PFSK-1 (cell line): ENCODE measurements around the gene JMJD1C.

Experiments
- FOXP2 ChIP-seq: optimal IDR thresholded peaks from 2 replicates; pipeline ENCODE3; 2011; ENCODE audit warnings: borderline replicate concordance, control low read depth, inconsistent platforms; ENCODE audit not compliant: insufficient read depth; ENCODE audit errors: extremely low read length, extremely low read depth
- POLR2AphosphoS5 ChIP-seq: IDR thresholded peaks from 2 replicates; pipeline ENCODE4 v1.6.1; 2012; ENCODE audit warnings: low read depth, mild to moderate bottlenecking, control low read depth, low read length, moderate library complexity
- SIN3A ChIP-seq: IDR thresholded peaks from 2 replicates; pipeline ENCODE4 v1.6.1; 2012; ENCODE audit warnings: mild to moderate bottlenecking, low read length, moderate library complexity, borderline replicate concordance; ENCODE audit not compliant: insufficient read depth
- TAF1 ChIP-seq: IDR thresholded peaks from 2 replicates; pipeline ENCODE4 v1.6.1; 2012; ENCODE audit warnings: low read length, control low read depth, borderline replicate concordance; ENCODE audit not compliant: insufficient read depth
- TF ChIP-seq, protein P1 (sequence below), 2 experiments: IDR thresholded peaks; 2 replicates each; pipeline versions ENCODE4 v1.6.1 to v1.8.0; 2011 to 2012; ENCODE audit warnings: low read depth in 2 of 2, low read length in 2 of 2, control low read depth in 1 of 2, inconsistent platforms in 1 of 2, mild to moderate bottlenecking in 1 of 2, moderate library complexity in 1 of 2; ENCODE audit not compliant: insufficient read depth in 1 of 2

Gene JMJD1C

GRCh38 chr10:63366933-63367332 is 98.8 kb downstream of the JMJD1C start:
- TF ChIP-seq FOXP2 (no peak), POLR2AphosphoS5 (no peak), TAF1 (no peak), SIN3A (no peak)
- TF ChIP-seq, protein P1, sequence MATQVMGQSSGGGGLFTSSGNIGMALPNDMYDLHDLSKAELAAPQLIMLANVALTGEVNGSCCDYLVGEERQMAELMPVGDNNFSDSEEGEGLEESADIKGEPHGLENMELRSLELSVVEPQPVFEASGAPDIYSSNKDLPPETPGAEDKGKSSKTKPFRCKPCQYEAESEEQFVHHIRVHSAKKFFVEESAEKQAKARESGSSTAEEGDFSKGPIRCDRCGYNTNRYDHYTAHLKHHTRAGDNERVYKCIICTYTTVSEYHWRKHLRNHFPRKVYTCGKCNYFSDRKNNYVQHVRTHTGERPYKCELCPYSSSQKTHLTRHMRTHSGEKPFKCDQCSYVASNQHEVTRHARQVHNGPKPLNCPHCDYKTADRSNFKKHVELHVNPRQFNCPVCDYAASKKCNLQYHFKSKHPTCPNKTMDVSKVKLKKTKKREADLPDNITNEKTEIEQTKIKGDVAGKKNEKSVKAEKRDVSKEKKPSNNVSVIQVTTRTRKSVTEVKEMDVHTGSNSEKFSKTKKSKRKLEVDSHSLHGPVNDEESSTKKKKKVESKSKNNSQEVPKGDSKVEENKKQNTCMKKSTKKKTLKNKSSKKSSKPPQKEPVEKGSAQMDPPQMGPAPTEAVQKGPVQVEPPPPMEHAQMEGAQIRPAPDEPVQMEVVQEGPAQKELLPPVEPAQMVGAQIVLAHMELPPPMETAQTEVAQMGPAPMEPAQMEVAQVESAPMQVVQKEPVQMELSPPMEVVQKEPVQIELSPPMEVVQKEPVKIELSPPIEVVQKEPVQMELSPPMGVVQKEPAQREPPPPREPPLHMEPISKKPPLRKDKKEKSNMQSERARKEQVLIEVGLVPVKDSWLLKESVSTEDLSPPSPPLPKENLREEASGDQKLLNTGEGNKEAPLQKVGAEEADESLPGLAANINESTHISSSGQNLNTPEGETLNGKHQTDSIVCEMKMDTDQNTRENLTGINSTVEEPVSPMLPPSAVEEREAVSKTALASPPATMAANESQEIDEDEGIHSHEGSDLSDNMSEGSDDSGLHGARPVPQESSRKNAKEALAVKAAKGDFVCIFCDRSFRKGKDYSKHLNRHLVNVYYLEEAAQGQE (IDR thresholded peaks at IDR 0.05; ENCODE audit: insufficient read depth in 1 of 2, low read depth in 2 of 2, low read length in 2 of 2): no peak

DNA sequence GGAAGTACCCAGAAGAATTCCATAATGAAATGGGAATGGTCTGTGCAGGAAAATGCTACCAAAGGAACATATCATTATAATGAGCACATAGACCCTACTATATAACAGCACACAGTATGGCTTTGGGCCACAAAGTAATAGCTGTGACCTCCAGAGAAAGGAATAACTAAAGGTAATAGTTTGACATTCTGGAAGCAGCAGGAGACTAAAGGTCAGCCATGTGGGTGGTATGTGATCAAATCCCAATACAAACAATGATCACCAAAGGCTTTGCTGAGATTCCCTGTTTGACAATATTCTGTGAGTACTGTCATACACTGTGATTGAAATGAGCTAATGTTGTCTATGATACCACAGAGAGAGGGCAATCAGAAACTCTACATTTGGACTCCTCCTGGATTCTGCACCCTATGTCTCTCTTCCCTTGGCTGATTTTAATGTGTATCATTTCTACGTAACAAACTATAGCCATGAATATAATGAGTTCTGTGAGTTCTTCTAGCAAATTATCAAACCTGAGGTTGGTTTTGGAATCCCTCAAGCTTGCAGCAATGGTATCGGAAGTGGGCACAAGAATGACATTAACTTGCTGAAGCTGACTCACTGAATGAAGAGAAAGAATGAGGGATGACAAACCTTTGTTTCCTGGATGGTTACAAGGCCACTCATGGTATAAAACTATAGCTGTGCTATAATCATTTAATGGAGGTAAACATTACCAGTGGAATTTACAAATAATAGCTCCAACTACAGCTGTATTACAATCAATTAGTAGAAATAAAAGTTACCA is 99.6 kb downstream of the JMJD1C start:
- no peak for TF ChIP-seq TAF1
- no peak for TF ChIP-seq POLR2AphosphoS5
- no peak for TF ChIP-seq SIN3A
- TF ChIP-seq FOXP2: no peak
- TF ChIP-seq, protein P1 (IDR thresholded peaks at IDR 0.05; ENCODE audit: insufficient read depth in 1 of 2, low read depth in 2 of 2, low read length in 2 of 2): no peak

DNA sequence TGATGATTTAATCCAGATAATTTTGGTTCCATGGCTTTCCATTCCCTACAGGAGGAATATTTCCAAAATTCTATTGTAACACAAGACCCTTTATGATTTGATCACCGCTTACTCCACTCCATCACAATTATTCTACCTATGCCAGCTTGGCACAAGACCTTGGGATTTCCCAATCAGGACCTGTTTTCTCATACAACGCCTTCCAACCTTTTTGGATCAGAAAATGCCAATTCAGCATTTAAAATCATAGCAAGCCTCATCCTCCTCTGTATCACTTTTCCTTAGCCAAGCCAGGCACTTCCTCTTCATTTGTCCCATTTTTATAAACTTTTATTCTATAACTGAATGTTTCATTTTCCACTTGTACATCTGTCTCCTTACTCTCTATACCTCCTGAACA is 100.9 kb downstream of the JMJD1C start:
- TF ChIP-seq, protein P1 (IDR thresholded peaks at IDR 0.05; ENCODE audit: insufficient read depth in 1 of 2, low read depth in 2 of 2, low read length in 2 of 2): no peak
- TF ChIP-seq POLR2AphosphoS5: no peak
- TF ChIP-seq FOXP2: no peak
- TF ChIP-seq SIN3A: no peak
- TF ChIP-seq TAF1: no peak

GRCh38 chr10:63363951-63364350 is 101.8 kb downstream of the JMJD1C start:
- TF ChIP-seq POLR2AphosphoS5 (no peak), TAF1 (no peak), FOXP2 (no peak), SIN3A (no peak)
- TF ChIP-seq, protein P1 (IDR thresholded peaks at IDR 0.05; ENCODE audit: insufficient read depth in 1 of 2, low read depth in 2 of 2, low read length in 2 of 2): no peak
